ENCODE measurements around the gene BCL2L11.

The BCL2L11 gene

GRCh38 chr2:111201214-111201613 is 80.5 kb downstream of the BCL2L11 start:
- CTCF ChIA-PET = no interaction called here

GRCh38 chr2:111202266-111203040 is 81.7 kb downstream of the BCL2L11 start:
- TF ChIP-seq CTCF (IDR thresholded peaks at IDR 0.05; ENCODE audit: insufficient read depth, low read length, missing control alignments) = no peak
- no peak for DNase-seq (ENCODE audit: low read depth, low spot score)
- POLR2A ChIA-PET = no interaction called here
- H3K4me3 ChIP-seq (ENCODE audit: low read depth, low read length) = no peak overlapping the region
- CTCF ChIA-PET = no interaction called here

More at GRCh38 chr2:111201214-111201613, 80.5 kb downstream of the BCL2L11 start:
- H3K4me3 ChIP-seq (ENCODE audit: low read depth, low read length) = no peak overlapping the region
- DNase-seq (ENCODE audit: low read depth, low spot score) = no peak
- no peak for TF ChIP-seq CTCF (IDR thresholded peaks at IDR 0.05; ENCODE audit: insufficient read depth, low read length, missing control alignments)
- POLR2A ChIA-PET = no interaction called here

- TF ChIP-seq CTCF (IDR thresholded peaks at IDR 0.05; ENCODE audit: insufficient read depth, low read length, missing control alignments) = no peak
- POLR2A ChIA-PET = no interaction called here
- CTCF ChIA-PET = no interaction called here
- no peak for DNase-seq (ENCODE audit: low read depth, low spot score)
- no peak overlapping the region for H3K4me3 ChIP-seq (ENCODE audit: low read depth, low read length)
These were observed 84.0 kb downstream of the BCL2L11 start for GRCh38 chr2:111204706-111205105.

- H3K4me3 ChIP-seq (ENCODE audit: low read depth, low read length) = no peak overlapping the region
- no peak for DNase-seq (ENCODE audit: low read depth, low spot score)
- CTCF ChIA-PET = interaction anchor here (1.1 kb wide), 1 partner anchor 61 kb away, joined by 3 read pairs; no protein-coding TSS in a partner anchor
- TF ChIP-seq CTCF (IDR thresholded peaks at IDR 0.05; ENCODE audit: insufficient read depth, low read length, missing control alignments) = no peak
- POLR2A ChIA-PET = no interaction called here
These were observed 85.1 kb downstream of the BCL2L11 start for GRCh38 chr2:111205774-111206173.

- ChIA-PET CTCF (interaction anchor here (1.7 kb wide), 1 partner anchor 21 kb away, joined by 4 read pairs; no protein-coding TSS in a partner anchor), POLR2A (no interaction called here)
- TF ChIP-seq CTCF (IDR thresholded peaks at IDR 0.05; ENCODE audit: insufficient read depth, low read length, missing control alignments) = no peak
These were observed 87.1 kb downstream of the BCL2L11 start for GRCh38 chr2:111207851-111208250.

GRCh38 chr2:111208639-111209038 is 87.9 kb downstream of the BCL2L11 start:
- ChIA-PET POLR2A (interaction anchor here (1.2 kb wide), 1 partner anchor 11 kb away, joined by 3 read pairs; no protein-coding TSS in a partner anchor), CTCF (interaction anchor here (0.9 to 1.7 kb wide), 2 partner anchors 10 to 22 kb away, joined by 3 to 4 read pairs; no protein-coding TSS in a partner anchor)
- no peak for DNase-seq (ENCODE audit: low read depth, low spot score)
- no peak for TF ChIP-seq CTCF (IDR thresholded peaks at IDR 0.05; ENCODE audit: insufficient read depth, low read length, missing control alignments)
- no peak overlapping the region for H3K4me3 ChIP-seq (ENCODE audit: low read depth, low read length)

More at GRCh38 chr2:111207851-111208250, 87.1 kb downstream of the BCL2L11 start:
- no peak overlapping the region for H3K4me3 ChIP-seq (ENCODE audit: low read depth, low read length)
- no peak for DNase-seq (ENCODE audit: low read depth, low spot score)

All from AG04449 (cell line).